KBM-7 (cell line): ENCODE measurements around the gene BTF3L4.
A peak's percentile ranks its signal among the peaks of the same experiment; 100 is the strongest.
"Not testable (repeated sequence)": the region's sequence is repeated elsewhere in the genome, so short reads cannot be mapped to it uniquely, and the experiment has no call there.

Source experiments
- DNase-seq: peaks from one replicate; pipeline ENCODE4 v3.0.0-alpha.2; 2015
- in situ Hi-C: fragments of 300-500 bp; cut with MboI; formaldehyde crosslinking; loops from 2 replicates; pipeline ENCODE4 v1.14.3; 2020; ENCODE audit warnings: low sequenced_read_pairs, low pct_unique_long_range_greater_than_20kb, mixed read lengths

The BTF3L4 gene

DNA sequence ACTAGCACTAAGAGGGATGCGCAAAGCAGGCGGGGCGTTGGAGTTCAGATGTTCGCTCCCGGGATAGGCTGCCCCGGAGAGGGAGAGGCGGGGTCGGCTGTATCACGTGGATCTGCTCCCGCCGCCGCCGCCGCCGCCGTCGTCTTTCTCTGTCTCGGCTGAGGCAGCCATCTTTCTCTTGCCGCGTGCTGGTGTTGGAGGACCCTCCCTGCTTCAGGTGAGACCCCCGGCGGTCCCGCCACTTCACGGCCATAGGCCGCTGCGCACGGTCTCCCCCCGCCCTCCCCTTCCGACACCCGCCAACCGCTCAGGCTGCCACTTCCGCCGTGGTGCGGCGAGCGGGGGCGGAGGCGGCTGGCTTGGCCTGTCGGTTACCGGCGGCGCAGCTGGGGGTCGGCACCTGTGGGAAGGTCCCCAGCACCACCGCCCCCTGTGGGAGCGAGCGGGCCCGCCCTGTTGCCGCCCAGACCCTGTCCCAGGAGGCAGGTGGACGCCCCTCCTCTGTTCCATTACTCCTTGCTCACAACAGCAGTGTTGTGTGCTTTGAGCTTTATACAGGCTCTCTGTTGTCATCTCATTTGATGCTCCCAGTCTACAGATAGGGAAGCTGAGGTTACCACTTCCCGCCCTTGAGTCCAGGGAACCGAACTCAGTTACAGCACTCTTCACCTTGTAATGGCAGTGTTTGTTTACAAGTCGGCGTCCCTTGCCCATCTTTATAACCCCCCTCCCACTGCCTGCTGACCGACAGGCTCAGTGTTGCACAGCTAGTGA, at the start of gene BTF3L4:
Gene BTF3L4 (plus strand): TSS at position 133 of the 774 bp plus-strand sequence. CDS start 3,553 bp downstream, outside the sequence.
- peak; percentile 96 for DNase-seq
- in situ Hi-C loops, result no loop called here

DNA sequence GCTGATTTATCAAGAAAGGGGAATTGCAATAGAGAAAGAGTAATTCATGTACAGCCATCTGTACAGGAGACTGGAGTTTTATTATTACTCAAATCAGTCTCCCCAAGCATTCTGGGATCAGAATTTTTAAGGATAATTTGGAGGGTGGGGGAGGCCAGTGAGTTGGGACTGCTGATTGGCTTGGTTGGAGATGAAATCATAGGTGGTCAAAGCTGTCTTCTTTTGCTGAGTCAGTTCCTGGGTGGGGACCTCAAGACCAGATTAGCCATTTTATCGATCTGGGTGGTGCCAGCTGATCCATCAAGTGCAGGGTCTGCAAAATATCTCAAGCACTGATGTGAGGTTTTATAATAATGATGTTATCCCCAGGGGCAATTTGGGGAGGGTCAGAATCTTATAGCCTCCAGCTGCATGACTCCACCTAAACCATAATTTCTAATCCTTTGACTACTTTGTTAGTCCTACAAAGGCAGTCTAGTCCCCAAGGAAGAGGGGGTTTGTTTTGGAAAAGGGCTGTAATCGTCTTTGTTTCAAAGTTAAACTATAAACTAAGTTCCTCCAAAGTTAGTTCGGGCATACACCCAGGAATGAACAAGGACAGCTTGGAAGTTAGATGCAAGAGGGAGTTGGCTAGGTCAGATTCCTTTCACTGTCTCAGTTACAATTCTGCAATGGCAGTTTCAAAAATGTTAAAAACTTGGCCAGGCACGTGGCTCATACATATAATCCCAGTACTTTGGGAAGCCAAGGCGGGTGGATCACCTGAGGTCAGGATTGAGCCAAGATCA, 48.7 kb upstream of the BTF3L4 start:
- no peak for DNase-seq
- in situ Hi-C loops, result no loop called here

GRCh38 chr1:52008071-52008809, 47.9 kb upstream of the BTF3L4 start:
- in situ Hi-C loops, result no loop called here

GRCh38 chr1:52022133-52022532, 34.0 kb upstream of the BTF3L4 start:
- in situ Hi-C loops, result no loop called here
- DNase-seq, result no peak

More at GRCh38 chr1:52008071-52008809, 47.9 kb upstream of the BTF3L4 start:
- no peak for DNase-seq

GRCh38 chr1:52026278-52026677, 29.8 kb upstream of the BTF3L4 start:
- in situ Hi-C loops, result no loop called here
- no peak for DNase-seq

DNA sequence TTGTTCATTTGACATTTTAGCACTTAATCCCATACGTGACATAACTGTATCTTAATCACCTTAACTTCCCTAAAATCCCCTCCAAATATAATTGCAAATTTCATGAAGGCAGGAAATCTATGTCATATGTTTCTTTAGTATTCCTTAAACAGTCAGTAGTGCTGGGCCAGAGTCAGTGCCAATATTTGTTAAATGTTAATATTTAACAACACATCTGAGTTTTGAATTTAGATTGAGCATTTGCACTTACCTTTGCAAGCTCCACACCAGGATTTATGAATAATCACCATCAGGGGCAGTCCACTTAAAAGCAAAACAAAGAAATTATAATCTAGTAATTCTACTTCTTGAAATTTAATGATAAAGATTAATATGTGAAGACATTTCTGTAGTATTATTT, 27.8 kb upstream of the BTF3L4 start:
- in situ Hi-C loops, result no loop called here
- peak; percentile 61 for DNase-seq

DNA sequence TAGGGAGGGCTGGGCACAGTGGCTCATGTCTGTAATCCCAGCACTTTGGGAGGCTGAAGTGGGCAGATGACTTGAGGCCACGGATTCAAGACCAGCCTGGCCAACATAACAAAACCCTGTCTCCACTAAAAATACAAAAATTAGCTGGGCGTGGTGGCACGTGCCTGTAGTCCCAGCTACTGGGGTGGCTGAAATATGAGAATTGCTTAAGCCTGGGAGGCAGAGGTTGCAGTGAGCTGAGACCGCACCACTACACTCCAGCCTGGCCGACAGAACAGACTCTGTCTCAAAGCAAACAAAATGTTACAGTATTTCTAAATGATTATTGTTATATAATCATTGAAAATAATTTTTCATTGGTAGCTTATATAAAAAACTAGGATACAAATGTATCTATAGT, 27.3 kb upstream of the BTF3L4 start:
- in situ Hi-C loops, DNase-seq: not testable (repeated sequence)

GRCh38 chr1:52032124-52032784, 23.8 kb upstream of the BTF3L4 start:
- in situ Hi-C loops, result no loop called here
- peak; percentile 22 for DNase-seq

DNA sequence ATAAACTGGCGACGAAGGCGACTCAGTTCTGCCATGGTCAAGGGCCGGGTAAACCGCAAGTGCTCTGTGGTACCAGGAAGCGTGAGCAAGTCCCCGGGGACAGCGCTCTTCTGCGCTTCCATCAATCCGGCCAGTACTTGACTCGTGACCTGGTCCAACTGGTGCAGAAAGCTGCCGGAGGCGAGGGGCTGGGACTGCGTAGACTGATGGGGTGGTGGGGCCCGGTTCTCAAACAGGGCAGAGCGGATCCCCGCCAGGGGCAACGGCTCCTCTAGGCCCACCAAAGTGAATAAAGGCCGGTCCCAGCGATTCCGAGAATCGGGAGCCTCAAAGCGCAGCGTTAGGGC, 23.3 kb upstream of the BTF3L4 start:
- DNase-seq, result peak; percentile 28
- in situ Hi-C loops, result no loop called here

DNA sequence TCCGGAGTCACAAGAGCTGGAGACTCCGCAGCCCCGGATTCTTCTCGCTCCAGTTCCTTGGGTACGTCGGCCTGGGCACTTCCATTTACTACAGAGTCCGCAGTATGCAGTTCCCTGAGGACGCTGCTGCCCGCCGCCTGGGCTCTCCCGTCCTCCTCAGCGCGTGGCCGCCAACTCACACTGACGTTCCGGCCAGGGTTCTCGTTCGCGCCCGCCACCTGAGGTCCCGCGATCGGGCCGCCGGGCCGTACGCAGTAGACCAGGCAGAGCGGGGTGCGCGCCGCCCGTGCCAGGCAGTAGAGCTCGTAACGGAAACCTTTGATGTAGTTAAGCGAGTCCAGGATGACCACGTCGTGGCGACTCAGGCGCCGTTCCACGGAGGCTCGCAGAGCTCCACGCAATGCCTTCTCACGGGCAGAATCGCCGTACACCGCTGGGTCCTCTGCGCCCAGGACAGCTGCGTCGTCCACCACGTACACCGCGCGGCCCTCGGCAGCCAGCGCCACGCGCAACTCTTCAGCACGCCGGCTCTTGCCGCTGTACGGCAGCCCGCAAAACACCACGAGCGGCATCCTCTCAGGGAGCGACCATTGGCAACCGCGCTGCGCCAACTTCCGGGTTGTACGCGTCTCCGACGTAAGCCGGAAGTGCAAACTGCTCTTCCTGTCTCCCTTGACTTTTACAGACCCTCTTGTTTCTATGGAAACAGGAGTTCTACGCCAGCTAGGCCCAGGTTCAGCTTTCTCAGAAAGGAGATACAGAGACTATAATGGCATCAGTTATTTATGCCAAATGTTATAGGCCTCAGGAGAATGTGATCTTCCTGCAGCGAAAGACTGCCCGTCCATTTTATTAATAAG, 22.7 kb upstream of the BTF3L4 start, which contains the start of gene KTI12:
Gene KTI12 (minus strand): TSS at position 621 of the 860 bp plus-strand sequence. CDS start 49 bp downstream, at position 572.
- peak; percentile 91 for DNase-seq
- in situ Hi-C loops, result no loop called here

GRCh38 chr1:52034050-52034384, 22.1 kb upstream of the BTF3L4 start:
- no peak for DNase-seq
- in situ Hi-C loops, result no loop called here

DNA sequence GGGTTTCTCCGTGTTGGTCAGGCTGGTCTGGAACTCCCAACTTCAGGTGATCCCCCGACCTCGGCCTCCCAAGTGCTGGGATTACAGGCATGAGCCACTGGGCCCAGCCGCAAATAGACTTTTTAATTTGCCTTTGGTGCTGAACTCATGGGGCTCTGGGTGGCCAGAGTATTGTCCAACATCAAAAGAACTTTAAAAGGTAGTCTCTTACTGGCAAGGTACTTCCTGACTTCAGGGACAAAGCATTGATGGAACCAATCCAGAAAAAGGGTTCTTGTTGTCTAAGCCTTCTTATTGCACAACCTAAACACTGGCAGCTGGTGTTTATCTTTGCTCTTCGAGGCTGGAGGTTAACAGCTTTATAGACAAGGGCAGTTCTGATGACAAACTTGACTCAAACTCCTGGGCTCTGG, 18.7 kb upstream of the BTF3L4 start:
- in situ Hi-C loops, result no loop called here
- no peak for DNase-seq

DNA sequence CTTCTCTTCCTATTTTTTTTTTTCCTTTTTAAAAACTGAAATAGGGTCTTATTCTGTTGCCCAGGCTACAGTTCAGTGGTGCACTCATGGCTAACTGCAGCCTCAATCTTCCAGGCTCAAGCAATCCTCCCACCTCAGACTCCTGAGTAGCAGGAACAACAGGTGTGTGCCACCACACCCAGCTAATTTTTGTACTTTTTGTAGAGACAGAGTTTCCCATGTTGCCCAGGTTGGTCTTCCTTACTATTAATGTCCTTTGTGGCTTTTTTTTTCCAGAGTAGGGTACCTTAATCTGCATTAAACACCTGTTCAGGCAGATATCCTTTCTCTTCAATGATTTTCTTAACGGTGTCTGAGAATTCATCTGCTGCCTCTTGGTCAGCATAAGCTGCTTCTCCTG, 18.2 kb upstream of the BTF3L4 start:
- DNase-seq, result no peak
- in situ Hi-C loops, result no loop called here

GRCh38 chr1:52041551-52042185, 14.4 kb upstream of the BTF3L4 start:
- in situ Hi-C loops, result no loop called here
- no peak for DNase-seq

GRCh38 chr1:52045236-52045635, 10.9 kb upstream of the BTF3L4 start:
- in situ Hi-C loops, result no loop called here
- no peak for DNase-seq

DNA sequence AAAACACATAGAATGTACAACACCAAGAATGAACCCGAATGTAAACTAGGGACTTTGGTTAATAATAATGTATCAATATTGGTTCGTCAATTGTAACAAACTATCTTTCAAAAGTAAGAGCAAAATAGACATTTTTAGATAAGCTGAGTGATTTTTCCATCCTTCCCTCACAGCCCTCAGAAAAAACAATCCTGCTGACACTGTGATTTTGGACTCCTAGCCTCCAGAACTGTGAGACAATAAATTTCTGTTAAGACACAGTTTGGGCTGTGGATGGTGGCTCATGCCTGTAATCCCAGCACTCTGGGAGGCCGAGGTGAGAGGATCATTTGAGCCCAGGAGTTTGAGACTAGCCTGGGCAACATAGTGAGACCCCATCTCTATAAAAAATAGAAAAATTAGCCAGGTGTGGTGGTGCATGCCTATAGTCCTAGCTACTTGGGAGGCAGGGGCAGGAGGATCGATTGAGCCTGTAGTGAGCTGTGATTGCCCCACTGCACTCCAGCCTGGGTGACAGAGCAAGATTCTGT, 10.4 kb upstream of the BTF3L4 start:
- DNase-seq, in situ Hi-C loops: not testable (repeated sequence)

DNA sequence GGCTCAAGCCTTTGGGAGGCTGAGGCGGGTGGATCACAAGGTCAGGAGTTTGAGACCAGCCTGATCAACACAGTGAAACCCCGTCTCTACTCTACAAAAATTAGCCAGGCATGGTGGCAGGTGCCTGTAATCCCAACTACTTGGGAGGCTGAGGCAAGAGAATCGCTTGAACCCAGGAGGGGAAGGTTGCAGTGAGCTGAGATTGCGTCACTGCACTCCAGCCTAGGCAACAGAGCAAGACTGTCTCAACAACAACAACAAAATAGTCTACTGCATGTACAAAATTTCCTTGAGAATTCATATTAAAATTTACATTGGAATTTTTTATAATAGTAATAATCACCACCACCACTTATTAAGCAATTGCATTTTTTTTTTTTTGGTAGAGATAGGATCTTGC, 6.8 kb upstream of the BTF3L4 start:
- in situ Hi-C loops, DNase-seq: not testable (repeated sequence)

DNA sequence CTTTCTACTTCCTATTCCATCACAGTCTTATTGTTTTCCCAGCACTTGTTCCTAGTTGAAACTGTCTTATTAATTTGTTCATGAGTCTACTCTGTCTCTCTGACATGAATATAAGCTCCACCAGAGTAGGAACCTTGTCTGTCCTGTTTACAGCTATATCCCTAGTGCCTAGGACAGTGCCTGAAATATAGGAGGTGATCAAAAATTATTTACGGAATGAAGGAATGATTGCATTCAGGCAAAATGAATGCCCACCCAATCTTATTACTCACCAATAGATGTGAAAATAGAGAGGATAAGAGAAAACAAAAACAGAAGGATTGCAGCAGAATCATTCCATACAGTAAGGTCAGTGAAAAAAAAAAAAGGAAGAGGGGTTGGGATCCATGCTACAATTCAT, 2.2 kb upstream of the BTF3L4 start:
- in situ Hi-C loops, result no loop called here
- no peak for DNase-seq
